Cardiac fibroblast (primary cell): Measurements from ENCODE around the gene PRKRIP1.

Experiments used
- DNase-seq, 2 donors: peaks; one replicate each; pipeline versions ENCODE4 v3.0.0 to v3.0.0-alpha.2; 2010; ENCODE audit warnings: low read depth in 2 of 2
- H3K4me3 ChIP-seq, 2 donors: replicated peaks in 1 of 2; 1 replicate in 1 of 2; 2 replicates in 1 of 2; pipeline ENCODE4 v1.5.1; 2011; ENCODE audit warnings: low read depth in 2 of 2, low read length in 2 of 2, mild to moderate bottlenecking in 2 of 2, moderate library complexity in 1 of 2
- CTCF ChIP-seq: IDR thresholded peaks from one replicate; pipeline ENCODE4 v1.5.1; 2011; ENCODE audit warnings: low read depth, mild to moderate bottlenecking, low read length, inconsistent platforms

PRKRIP1 gene

DNA sequence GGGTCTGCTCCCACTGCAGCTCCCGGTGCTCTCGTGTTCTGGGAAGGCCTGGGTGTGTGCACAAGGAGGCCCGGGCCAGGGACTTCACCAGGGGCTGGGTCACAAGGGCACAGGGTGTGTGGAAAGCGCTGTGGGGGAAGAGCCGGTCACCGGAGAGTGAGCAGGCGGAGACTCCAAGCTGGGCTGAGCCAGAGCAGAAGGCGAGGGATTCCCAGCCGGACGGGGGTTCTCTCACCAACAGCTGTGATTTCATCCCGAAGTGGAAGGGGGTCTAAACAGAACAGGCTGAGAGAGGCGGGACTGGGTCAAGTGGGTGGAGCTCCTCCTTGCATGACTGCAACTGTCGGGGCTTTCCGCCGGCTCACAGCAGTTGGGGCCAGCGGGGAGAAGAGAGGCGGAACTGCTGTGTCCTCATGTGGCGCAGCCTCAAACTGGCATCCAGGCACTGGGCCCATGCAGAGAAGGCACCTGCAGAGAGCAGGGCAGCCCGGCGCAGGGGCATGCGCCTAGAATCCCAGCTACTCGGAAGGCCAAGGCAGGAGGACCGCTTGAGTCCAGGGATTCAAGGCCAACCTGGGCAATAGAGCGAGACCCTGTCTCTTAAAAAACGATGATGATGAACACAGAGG lies 29.6 kb downstream of the PRKRIP1 start:
- no peak for DNase-seq
- no peak overlapping the region for H3K4me3 ChIP-seq
- TF ChIP-seq CTCF: no peak

DNA sequence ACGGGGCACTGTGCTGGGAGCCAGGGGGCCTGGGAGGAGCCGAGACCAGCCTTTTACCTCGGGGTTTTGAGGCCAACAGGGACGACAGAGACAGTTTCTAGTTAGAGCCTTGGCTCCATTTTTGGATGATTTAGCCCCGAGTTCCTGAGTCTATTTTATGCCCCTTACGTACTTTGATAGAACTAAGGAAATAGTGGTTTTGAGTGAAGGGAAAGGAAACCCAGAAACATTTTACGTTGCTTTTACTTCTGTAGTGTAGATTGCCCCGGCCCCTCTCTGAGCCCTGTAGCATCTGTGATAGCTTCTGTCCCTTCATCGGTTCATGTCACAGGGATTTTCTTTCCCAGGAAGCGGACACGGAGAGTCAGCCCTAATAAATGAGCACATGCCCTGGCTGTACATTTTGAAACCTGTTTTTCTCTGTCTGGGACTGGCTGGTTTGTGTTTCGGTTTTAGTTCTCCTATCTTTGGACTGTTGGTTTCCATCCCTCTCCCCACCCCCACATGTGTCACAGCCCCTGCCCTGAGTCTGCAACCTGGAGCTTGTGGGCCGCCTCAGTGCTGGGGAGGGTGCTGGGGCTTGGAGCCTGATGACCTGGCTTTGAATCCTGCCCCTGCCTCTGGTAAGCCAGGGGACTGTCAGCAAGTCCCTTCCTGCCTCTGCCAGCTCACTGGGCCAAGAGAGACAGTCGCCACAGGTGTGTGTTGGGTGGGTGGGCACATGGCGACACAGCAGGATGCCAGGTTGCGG lies 30.3 kb downstream of the PRKRIP1 start:
- no peak for TF ChIP-seq CTCF
- no peak for DNase-seq
- H3K4me3 ChIP-seq: no peak overlapping the region

DNA sequence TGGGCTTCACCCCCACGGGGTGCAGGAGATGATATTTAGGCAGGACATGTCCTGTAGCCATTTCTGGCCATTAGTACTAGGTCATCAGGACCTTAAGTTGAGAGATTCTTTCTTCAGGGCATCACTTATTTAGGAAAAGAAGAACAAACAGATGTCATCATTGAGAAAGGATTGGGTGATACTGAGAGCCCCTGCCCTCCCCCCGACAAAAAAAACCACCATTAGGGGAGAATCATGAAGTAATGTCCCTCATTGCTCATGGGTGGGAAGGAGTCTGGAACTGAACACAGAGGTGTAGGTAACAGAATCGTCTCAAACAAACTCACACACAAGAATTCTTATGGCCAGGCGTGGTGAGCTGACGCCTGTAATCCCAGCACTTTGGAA lies 30.8 kb downstream of the PRKRIP1 start:
- no peak for TF ChIP-seq CTCF
- H3K4me3 ChIP-seq: no peak overlapping the region
- no peak for DNase-seq

- no peak overlapping the region for H3K4me3 ChIP-seq
- no peak for TF ChIP-seq CTCF
- DNase-seq: no peak
These were observed 33.2 kb downstream of the PRKRIP1 start for GRCh38 chr7:102429141-102429899.

- DNase-seq: no peak
- H3K4me3 ChIP-seq: no peak overlapping the region
- TF ChIP-seq CTCF: no peak
These were observed 35.6 kb downstream of the PRKRIP1 start for GRCh38 chr7:102431617-102432298.

GRCh38 chr7:102432442-102433218 lies 36.5 kb downstream of the PRKRIP1 start:
- DNase-seq: no peak
- no peak for TF ChIP-seq CTCF
- peak overlapping the region; percentile 73 to 75 for H3K4me3 ChIP-seq
